BLaER1 treated with 17β-estradiol and CSF1 and Interleukin-3, amounts not matched to agents 10 nM and 100 nM (cell line): Measurements from ENCODE around the gene CACNA1D.
"Not testable (repeated sequence)": the region's sequence is repeated elsewhere in the genome, so short reads cannot be mapped to it uniquely, and the experiment has no call there.

ENCODE experiments used
- H3K27ac ChIP-seq, 11 experiments: shearing (Covaris generic); formaldehyde crosslinking; 2 replicates each; pipeline ENCODE4 v1.8.1; 2022
- H3K27me3 ChIP-seq, 11 experiments: shearing (Covaris generic); formaldehyde crosslinking; 2 replicates each; pipeline ENCODE4 v1.8.1; 2022
- H3K36me3 ChIP-seq, 11 experiments: shearing (Covaris generic); formaldehyde crosslinking; 2 replicates each; pipeline ENCODE4 v1.8.1; 2022
- H3K4me1 ChIP-seq, 10 experiments: shearing (Covaris generic); formaldehyde crosslinking; 2 replicates each; pipeline ENCODE4 v1.8.1; 2022
- H3K4me2 ChIP-seq, 11 experiments: shearing (Covaris generic); formaldehyde crosslinking; 2 replicates each; pipeline ENCODE4 v1.8.1; 2022
- H3K4me3 ChIP-seq, 10 experiments: shearing (Covaris generic); formaldehyde crosslinking; 2 replicates each; pipeline ENCODE4 v1.8.1; 2022
- H3K9ac ChIP-seq, 11 experiments: shearing (Covaris generic); formaldehyde crosslinking; 2 replicates each; pipeline ENCODE4 v1.8.1; 2022
- H3K9me3 ChIP-seq, 11 experiments: shearing (Covaris generic); formaldehyde crosslinking; replicated peaks in 1 of 11; 2 replicates each; pipeline ENCODE4 v1.8.1; 2022
- H4K20me1 ChIP-seq, 11 experiments: shearing (Covaris generic); formaldehyde crosslinking; 2 replicates each; pipeline ENCODE4 v1.8.1; 2022
- Cebpa-rat ChIP-seq, 11 experiments: shearing (Covaris generic); IDR thresholded peaks; 2 replicates each; pipeline ENCODE4 v1.8.1; 2022

Gene CACNA1D

DNA sequence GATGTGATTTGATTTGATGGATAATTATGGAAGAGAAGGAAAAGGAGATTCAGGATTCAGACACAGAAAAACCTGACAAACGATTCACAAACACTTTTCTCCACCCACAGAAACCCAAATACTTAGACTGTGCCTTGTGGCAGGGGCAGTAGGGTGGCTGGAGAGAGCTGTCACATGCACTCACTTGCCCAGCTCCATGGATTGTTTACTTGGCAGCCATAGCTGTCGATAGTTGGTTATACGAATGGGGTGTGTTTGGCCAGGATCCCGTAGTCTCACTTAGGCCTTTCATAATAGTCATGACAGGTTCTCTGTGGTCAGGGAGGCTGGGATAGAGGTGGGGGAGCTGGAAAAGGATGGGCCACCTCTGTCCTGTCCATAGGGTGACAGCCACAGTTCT is 76.9 kb downstream of the CACNA1D start:
- no peaks in the 10 kb centered on the region for H3K36me3 ChIP-seq
- H3K9ac ChIP-seq, result no peak overlapping the region
- no peak overlapping the region for H3K27ac ChIP-seq
- H3K4me1 ChIP-seq, result peaks cover 0 to 18% (median 0%) of the 10 kb centered on the region in 10 experiments; a peak in 7 of 20 replicates
- no peaks in the 10 kb centered on the region for H3K9me3 ChIP-seq
- H4K20me1 ChIP-seq, result no peaks in the 10 kb centered on the region
- no peak for TF ChIP-seq Cebpa-rat (IDR thresholded peaks at IDR 0.05)
- no peaks in the 10 kb centered on the region for H3K27me3 ChIP-seq
- no peak overlapping the region for H3K4me3 ChIP-seq
- peak overlapping the region in 3 of 11 experiments; percentile 30 to 44 (median 39); a peak in 5 of 22 replicates for H3K4me2 ChIP-seq

DNA sequence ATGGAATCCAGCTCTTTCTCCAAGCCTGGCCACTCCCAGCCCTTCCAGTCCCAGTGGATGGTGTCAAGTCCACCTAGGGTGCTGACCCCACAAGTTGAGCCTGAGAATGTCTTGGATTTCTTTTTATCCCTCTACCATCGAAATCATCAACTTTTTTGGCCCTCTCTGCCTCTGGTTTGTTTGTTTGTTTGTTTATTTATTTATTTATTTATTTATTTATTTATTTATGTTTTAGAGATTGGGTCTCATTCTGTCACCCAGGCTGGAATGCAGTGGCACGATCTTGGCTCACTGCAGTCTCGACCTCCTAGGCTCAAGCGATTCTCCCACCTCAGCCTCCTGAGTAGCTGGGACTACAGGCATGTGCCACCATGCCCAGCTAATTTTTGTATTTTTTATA is 77.8 kb downstream of the CACNA1D start:
- not testable (repeated sequence) for H3K9ac ChIP-seq, H3K4me3 ChIP-seq, H3K36me3 ChIP-seq, H3K9me3 ChIP-seq, H4K20me1 ChIP-seq, H3K4me2 ChIP-seq, H3K27me3 ChIP-seq, H3K27ac ChIP-seq
- peaks cover 0 to 18% (median 0%) of the 10 kb centered on the region in 10 experiments; a peak in 7 of 20 replicates for H3K4me1 ChIP-seq

DNA sequence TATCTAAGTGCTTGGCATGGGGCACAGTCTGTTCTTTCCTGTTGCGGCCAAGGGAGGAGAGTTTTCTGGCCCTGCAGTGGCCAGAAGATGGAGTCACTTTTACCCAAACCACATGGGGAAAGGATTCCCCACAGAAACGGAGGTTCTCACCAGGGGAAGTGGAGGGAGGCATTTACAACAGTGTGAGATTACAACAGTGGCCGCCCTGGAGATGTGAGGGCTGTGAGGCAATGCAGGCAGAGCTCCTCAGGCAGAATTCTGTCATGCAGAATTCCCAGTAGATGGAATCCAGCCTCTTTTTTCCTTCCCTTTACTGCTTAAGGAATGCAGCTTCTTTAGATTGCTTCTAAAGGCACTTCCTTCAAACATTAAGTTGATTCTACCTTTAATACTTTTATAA is 83.1 kb downstream of the CACNA1D start:
- Histone ChIP-seq H3K4me1 (peaks cover 0 to 6% (median 0%) of the 10 kb centered on the region in 10 experiments; a peak in 1 of 20 replicates), H3K4me2 (no peak overlapping the region), H3K9me3 (no peaks in the 10 kb centered on the region), H4K20me1 (no peaks in the 10 kb centered on the region), H3K36me3 (no peaks in the 10 kb centered on the region), H3K27ac (no peak overlapping the region), H3K4me3 (no peak overlapping the region), H3K27me3 (no peaks in the 10 kb centered on the region), H3K9ac (no peak overlapping the region)
- no peak for TF ChIP-seq Cebpa-rat (IDR thresholded peaks at IDR 0.05)

DNA sequence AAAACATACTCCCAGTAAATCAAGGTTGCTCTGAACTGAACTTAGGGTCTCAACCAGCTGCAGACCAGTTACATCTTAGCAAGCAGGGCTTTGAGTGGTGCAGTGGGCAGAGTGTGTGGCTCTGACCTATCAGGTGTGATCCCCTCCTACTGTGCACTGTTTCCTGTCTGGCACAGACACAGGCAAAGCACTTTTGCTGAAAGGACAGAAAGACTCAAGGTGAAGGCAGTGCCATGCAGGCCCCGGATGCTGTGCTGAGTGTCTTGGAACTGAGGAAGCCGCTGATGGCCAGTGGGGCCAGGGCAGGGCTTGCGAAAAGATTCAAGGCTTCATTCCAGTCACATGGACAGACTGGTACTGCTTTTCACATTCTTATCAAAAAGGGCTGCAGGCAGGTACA is 85.2 kb downstream of the CACNA1D start:
- Histone ChIP-seq H3K27ac (no peak overlapping the region), H3K36me3 (no peaks in the 10 kb centered on the region), H3K9ac (no peak overlapping the region), H3K4me2 (no peak overlapping the region), H3K4me1 (peaks cover 0 to 6% (median 0%) of the 10 kb centered on the region in 10 experiments; a peak in 1 of 20 replicates), H4K20me1 (no peaks in the 10 kb centered on the region), H3K9me3 (no peaks in the 10 kb centered on the region), H3K4me3 (no peak overlapping the region), H3K27me3 (no peaks in the 10 kb centered on the region)
- no peak for TF ChIP-seq Cebpa-rat (IDR thresholded peaks at IDR 0.05)

DNA sequence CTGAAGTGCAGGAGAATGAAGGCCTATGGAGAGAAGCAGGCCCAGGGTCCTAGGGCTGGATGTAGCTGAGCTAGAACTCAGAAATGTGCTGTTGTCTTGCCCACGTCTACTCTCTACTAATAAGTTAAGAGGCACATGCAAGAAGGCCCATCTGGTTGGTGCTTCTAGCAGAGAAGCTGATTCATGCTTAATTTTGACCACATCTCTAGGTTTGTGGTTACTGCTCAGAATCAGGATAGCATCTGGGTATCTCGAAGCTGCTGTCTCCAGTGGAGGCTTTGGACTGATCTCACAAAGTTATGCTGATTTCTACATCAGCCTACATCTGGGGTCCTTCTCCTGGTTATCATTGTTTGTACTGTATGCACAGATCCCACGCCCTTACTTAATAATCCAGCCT is 87.3 kb downstream of the CACNA1D start:
- H3K36me3 ChIP-seq, result no peaks in the 10 kb centered on the region
- H3K4me3 ChIP-seq, result no peak overlapping the region
- TF ChIP-seq Cebpa-rat (IDR thresholded peaks at IDR 0.05), result no peak
- no peaks in the 10 kb centered on the region for H4K20me1 ChIP-seq
- H3K4me1 ChIP-seq, result peaks cover 0 to 6% (median 0%) of the 10 kb centered on the region in 10 experiments; a peak in 2 of 20 replicates
- no peaks in the 10 kb centered on the region for H3K27me3 ChIP-seq
- no peak overlapping the region for H3K9ac ChIP-seq
- H3K4me2 ChIP-seq, result no peak overlapping the region
- H3K27ac ChIP-seq, result no peak overlapping the region
- H3K9me3 ChIP-seq, result no peaks in the 10 kb centered on the region

DNA sequence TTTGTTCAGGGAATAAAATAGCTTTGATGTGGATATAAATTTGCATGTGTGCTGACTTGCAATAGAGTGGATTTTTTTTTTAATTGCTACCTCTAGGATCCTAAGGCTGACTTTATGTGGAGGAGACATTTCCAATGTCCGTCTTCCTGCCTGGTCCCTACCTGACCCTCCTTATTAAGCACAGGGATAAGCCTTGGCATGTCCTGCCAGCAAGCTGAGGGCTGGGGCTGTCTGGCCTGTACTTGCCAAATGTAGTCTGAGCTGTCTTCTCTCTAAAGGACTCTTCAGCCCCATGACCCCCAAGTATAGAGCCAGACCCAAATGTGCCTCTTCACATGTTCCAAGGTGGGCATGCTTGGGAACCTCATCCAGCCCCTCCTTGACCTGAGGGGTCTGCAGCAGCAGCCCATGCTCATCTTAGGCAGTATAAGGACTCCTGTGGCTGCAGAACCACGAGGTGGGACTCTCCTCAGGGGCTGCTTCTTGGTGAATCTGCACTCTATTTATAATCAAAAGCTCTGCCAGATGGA is 88.8 kb downstream of the CACNA1D start:
- no peak for TF ChIP-seq Cebpa-rat (IDR thresholded peaks at IDR 0.05)
- Histone ChIP-seq H3K27me3 (no peaks in the 10 kb centered on the region), H3K4me2 (no peak overlapping the region), H3K9me3 (no peaks in the 10 kb centered on the region), H3K4me1 (peaks cover 0 to 6% (median 0%) of the 10 kb centered on the region in 10 experiments; a peak in 2 of 20 replicates), H3K4me3 (no peak overlapping the region), H4K20me1 (no peaks in the 10 kb centered on the region), H3K36me3 (no peaks in the 10 kb centered on the region), H3K27ac (no peak overlapping the region), H3K9ac (no peak overlapping the region)

DNA sequence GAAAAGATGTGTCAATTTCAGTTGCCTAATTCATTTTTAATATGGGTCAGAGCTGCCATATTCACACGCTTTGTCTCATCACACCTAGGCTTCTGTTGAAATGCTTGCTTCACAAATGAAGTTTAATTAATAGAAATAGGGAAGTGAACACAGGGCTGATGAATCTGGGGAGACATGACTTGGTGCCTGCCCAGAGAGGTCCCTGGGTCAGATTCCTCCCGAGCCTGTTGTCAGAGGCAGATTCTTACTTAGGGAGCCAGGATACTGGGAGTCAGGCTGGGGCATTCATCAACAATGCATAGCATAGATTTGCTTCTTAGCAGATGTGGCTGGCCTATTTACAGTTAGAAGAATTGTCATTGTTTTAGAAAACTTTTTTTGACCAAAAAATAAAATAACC is 90.6 kb downstream of the CACNA1D start:
- Histone ChIP-seq H3K27ac (no peak overlapping the region; a peak in 1 of 22 replicates), H3K36me3 (no peaks in the 10 kb centered on the region), H3K4me1 (peaks cover 0 to 6% (median 0%) of the 10 kb centered on the region in 10 experiments; a peak in 2 of 20 replicates), H4K20me1 (no peaks in the 10 kb centered on the region), H3K9me3 (no peaks in the 10 kb centered on the region), H3K9ac (no peak overlapping the region), H3K27me3 (no peaks in the 10 kb centered on the region), H3K4me3 (no peak overlapping the region), H3K4me2 (no peak overlapping the region)
- no peak for TF ChIP-seq Cebpa-rat (IDR thresholded peaks at IDR 0.05)

DNA sequence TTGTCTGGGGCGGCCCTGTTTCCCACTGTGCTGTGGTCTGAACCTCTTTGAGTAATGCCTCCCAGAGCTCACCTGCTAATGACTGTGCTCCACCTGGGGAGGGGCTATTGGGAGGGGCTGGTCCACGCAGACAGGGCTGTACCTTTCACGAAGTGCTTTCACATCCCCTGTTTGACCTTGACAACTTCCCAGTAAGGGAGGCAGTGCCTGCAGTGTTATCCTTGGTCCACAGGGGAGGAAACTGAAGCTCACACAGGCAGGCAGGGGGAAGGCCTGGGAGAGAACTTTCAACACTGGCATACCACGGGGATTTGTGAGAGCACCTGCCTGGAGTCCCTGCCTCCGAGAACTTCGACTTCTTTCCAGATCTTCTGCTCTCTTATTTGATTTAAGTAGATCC is 91.2 kb downstream of the CACNA1D start:
- H3K27ac ChIP-seq, result no peak overlapping the region; a peak in 1 of 22 replicates
- no peak overlapping the region for H3K4me2 ChIP-seq
- no peaks in the 10 kb centered on the region for H3K27me3 ChIP-seq
- H3K9ac ChIP-seq, result no peak overlapping the region
- no peak for TF ChIP-seq Cebpa-rat (IDR thresholded peaks at IDR 0.05)
- H3K9me3 ChIP-seq, result no peaks in the 10 kb centered on the region
- H3K36me3 ChIP-seq, result no peaks in the 10 kb centered on the region
- no peak overlapping the region for H3K4me3 ChIP-seq
- peaks cover 0 to 6% (median 0%) of the 10 kb centered on the region in 10 experiments; a peak in 2 of 20 replicates for H3K4me1 ChIP-seq
- H4K20me1 ChIP-seq, result no peaks in the 10 kb centered on the region

DNA sequence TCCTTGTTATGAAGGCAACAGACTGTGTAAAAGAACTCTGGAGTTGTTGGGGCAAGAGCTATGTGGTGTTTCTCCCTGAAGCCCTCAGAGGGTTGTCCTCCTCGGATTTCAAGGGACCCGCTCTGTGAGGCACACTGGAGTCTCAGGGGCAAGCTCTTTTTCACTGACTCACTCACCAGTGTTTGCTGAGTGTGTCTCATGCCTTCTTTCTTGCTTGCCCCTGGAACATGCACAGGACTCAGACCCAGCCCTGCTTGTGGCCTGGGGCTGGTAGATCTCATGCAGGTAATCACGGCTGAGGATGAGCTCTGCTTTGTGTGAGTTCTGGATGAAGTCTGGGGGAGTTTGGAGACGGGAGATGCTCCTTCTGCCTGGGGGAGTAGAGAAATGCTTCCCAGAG is 93.7 kb downstream of the CACNA1D start:
- no peaks in the 10 kb centered on the region for H4K20me1 ChIP-seq
- no peaks in the 10 kb centered on the region for H3K9me3 ChIP-seq
- H3K9ac ChIP-seq, result no peak overlapping the region
- H3K27me3 ChIP-seq, result no peaks in the 10 kb centered on the region
- no peak overlapping the region for H3K4me3 ChIP-seq
- no peak for TF ChIP-seq Cebpa-rat (IDR thresholded peaks at IDR 0.05)
- no peak overlapping the region for H3K4me2 ChIP-seq
- peaks cover 0 to 5% (median 3%) of the 10 kb centered on the region in 10 experiments; a peak in 5 of 20 replicates for H3K4me1 ChIP-seq
- no peak overlapping the region for H3K27ac ChIP-seq
- H3K36me3 ChIP-seq, result no peaks in the 10 kb centered on the region

DNA sequence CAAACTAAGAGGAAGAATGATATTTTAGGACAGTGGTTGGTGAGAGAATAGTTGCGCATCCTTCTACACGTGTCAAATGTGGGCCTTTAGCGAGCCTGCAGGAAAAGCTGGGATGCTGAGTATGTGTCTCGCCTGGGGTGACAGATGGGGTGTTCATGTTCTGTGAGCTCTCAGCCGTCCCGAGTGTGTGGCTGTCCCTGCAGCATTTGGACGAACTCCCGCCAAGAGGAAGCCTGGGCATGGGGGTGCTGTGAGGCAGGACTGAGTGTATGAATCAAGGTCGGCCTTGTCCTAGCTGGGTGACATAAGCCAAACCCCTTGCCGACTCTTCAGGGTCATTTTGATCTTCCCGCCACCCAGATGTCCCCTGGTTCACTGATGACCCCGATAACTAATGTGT is 94.8 kb downstream of the CACNA1D start:
- Histone ChIP-seq H3K27me3 (no peaks in the 10 kb centered on the region), H3K4me2 (no peak overlapping the region), H3K9ac (no peak overlapping the region), H3K9me3 (no peaks in the 10 kb centered on the region), H3K27ac (no peak overlapping the region), H4K20me1 (no peaks in the 10 kb centered on the region), H3K4me1 (peaks cover 0 to 8% (median 3%) of the 10 kb centered on the region in 10 experiments; a peak in 5 of 20 replicates), H3K36me3 (no peaks in the 10 kb centered on the region), H3K4me3 (no peak overlapping the region)
- no peak for TF ChIP-seq Cebpa-rat (IDR thresholded peaks at IDR 0.05)
